GM12878 (cell line): ENCODE results near the gene FAM78A. TPM values are rescaled to one million over a fixed set of nuclear protein-coding genes. Genes with fewer than 3 reads are reported as not detected.
"Not testable (repeated sequence)": the region's sequence is repeated elsewhere in the genome, so short reads cannot be mapped to it uniquely, and the experiment has no call there.

Experiments
- ATAC-seq: fragments of 200-7000 bp; cut with Tn5 transposase; 3 replicates; pipeline ENCODE4 v1.9.1; 2020; ENCODE audit warnings: mild to moderate bottlenecking, moderate library complexity
- BruUV-seq: library from RNA; stranded (reverse); fragments of 400-500 nt; replicated peaks from 2 replicates; lab custom pipeline; 2021; lab: Mats Ljungman, UMichigan
- CTCF ChIA-PET: fragments of 300-600 bp; sonication (Branson Sonifier 250); formaldehyde crosslinking; extraction: SDS; loops from one replicate; lab custom pipeline; 2021; ENCODE audit warnings: inconsistent platforms; lab: Yijun Ruan, JAX
- POLR2A ChIA-PET: fragments of 350-600 bp; formaldehyde crosslinking; extraction: SDS; loops from one replicate; lab custom pipeline; 2021; ENCODE audit warnings: inconsistent platforms; lab: Charles Lee
- RAD21 ChIA-PET: fragments of 300-600 bp; sonication (Branson Sonifier 250); formaldehyde crosslinking; loops from one replicate; lab custom pipeline; 2023; ENCODE audit warnings: antibody characterized with exemption; ENCODE audit not compliant: unreplicated experiment; lab: Charles Lee
- SMC1A ChIA-PET: fragments of 300-600 bp; sonication (Branson Sonifier 250); formaldehyde crosslinking; loops from one replicate; lab custom pipeline; 2023; ENCODE audit not compliant: unreplicated experiment, uncharacterized antibody; lab: Charles Lee
- DNase-seq: peaks from one replicate; pipeline ENCODE4 v3.0.0-alpha.2; 2011; ENCODE audit warnings: low read depth, low spot score
- FAIRE-seq: peaks from 3 replicates; lab custom pipeline; 2011; peaks lifted over from hg19 to GRCh38; lab: Jason Lieb, UNC
- H2AFZ ChIP-seq: 2 replicates; pipeline ENCODE4 v1.6.0; 2011; ENCODE audit warnings: low read depth, low read length, control low read depth; ENCODE audit not compliant: control insufficient read depth
- H3K27ac ChIP-seq: 2 replicates; pipeline ENCODE4 v1.5.1; 2011; ENCODE audit warnings: control low read depth; ENCODE audit not compliant: control insufficient read depth, insufficient read depth
- H3K27me3 ChIP-seq, 2 experiments: replicated peaks in 1 of 2; 2 replicates each; pipeline versions ENCODE4 v1.6.0 to v1.6.1; 2011; ENCODE audit warnings: low read length in 1 of 2; ENCODE audit not compliant: control insufficient read depth in 2 of 2, insufficient read depth in 2 of 2
- H3K36me3 ChIP-seq, 2 experiments: 2 replicates each; pipeline ENCODE4 v1.5.1; 2011; ENCODE audit warnings: low read length in 1 of 2; ENCODE audit not compliant: control insufficient read depth in 2 of 2, insufficient read depth in 2 of 2
- H3K4me1 ChIP-seq: 2 replicates; pipeline ENCODE4 v1.6.1; 2011; ENCODE audit warnings: mild to moderate bottlenecking, low read length, moderate library complexity, mixed read lengths; ENCODE audit not compliant: control insufficient read depth, insufficient read depth
- H3K4me2 ChIP-seq: 2 replicates; pipeline ENCODE4 v1.6.0; 2011; ENCODE audit warnings: control low read depth; ENCODE audit not compliant: control insufficient read depth, insufficient read depth
- H3K4me3 ChIP-seq: fragments of 200-600 bp; sonication (generic); 2 replicates; pipeline ENCODE4 v1.5.1; 2016
- H3K79me2 ChIP-seq: 2 replicates; pipeline ENCODE4 v1.6.0; 2011; ENCODE audit warnings: low read length; ENCODE audit not compliant: control insufficient read depth, insufficient read depth
- H3K9ac ChIP-seq: 2 replicates; pipeline ENCODE4 v1.8.0; 2011; ENCODE audit warnings: low read length, control low read depth, mixed read lengths; ENCODE audit not compliant: control insufficient read depth, insufficient read depth
- H3K9me3 ChIP-seq: replicated peaks from 3 replicates; pipeline ENCODE4 v1.5.1; 2011; ENCODE audit warnings: mild to moderate bottlenecking, low read length; ENCODE audit not compliant: control insufficient read depth, insufficient read depth
- H4K20me1 ChIP-seq: 2 replicates; pipeline ENCODE4 v1.6.0; 2011; ENCODE audit not compliant: control insufficient read depth, insufficient read depth
- ATF2 ChIP-seq: IDR thresholded peaks from 2 replicates; pipeline ENCODE4 v1.6.1; 2012; ENCODE audit warnings: low read length, inconsistent platforms
- HDGF ChIP-seq: fragments of 450-650 bp; IDR thresholded peaks from 2 replicates; pipeline ENCODE4 v1.6.1; 2016; ENCODE audit warnings: antibody characterized with exemption
- IKZF1 ChIP-seq: fragments of 450-650 bp; conservative IDR thresholded peaks from 2 replicates; pipeline ENCODE4 v1.6.1; 2017; ENCODE audit warnings: antibody characterized with exemption, mild to moderate bottlenecking
- MLLT1 ChIP-seq: fragments of 450-650 bp; IDR thresholded peaks from 2 replicates; pipeline ENCODE4 v1.6.1; 2016; ENCODE audit warnings: mild to moderate bottlenecking
- MTA3 ChIP-seq: IDR thresholded peaks from 2 replicates; pipeline ENCODE4 v1.6.1; 2012; ENCODE audit warnings: low read length, inconsistent platforms, borderline replicate concordance
- NBN ChIP-seq: fragments of 450-650 bp; IDR thresholded peaks from 2 replicates; pipeline ENCODE4 v1.6.1; 2016
- SKIL ChIP-seq: fragments of 450-650 bp; IDR thresholded peaks from 2 replicates; pipeline ENCODE4 v1.6.1; 2017; ENCODE audit warnings: mild to moderate bottlenecking, low read depth, inconsistent platforms; ENCODE audit not compliant: poor library complexity, severe bottlenecking
- ZNF217 ChIP-seq: fragments of 450-650 bp; IDR thresholded peaks from 2 replicates; pipeline ENCODE4 v1.6.1; 2017; ENCODE audit warnings: antibody characterized with exemption, mild to moderate bottlenecking
- WGBS: methylation state at CpG from one replicate; pipeline ENCODE4 v1.1.6; 2016; ENCODE audit warnings: low lambda C conversion rate; ENCODE audit not compliant: insufficient replicate concordance, insufficient coverage; ENCODE audit errors: missing lambda C conversion rate; 5-methylcytosine and 5-hydroxymethylcytosine counted together
- in situ Hi-C: fragments of 300-500 bp; cut with MboI; formaldehyde crosslinking; loops from 9 replicates; pipeline ENCODE4 v1.14.3; 2018; ENCODE audit warnings: mixed read lengths
- intact Hi-C: fragments of 100-400 bp; cut with micrococcal nuclease; formaldehyde crosslinking; loops from one replicate; pipeline ENCODE4 v1.14.2; 2022; ENCODE audit not compliant: unreplicated experiment
- polyA plus RNA-seq, 11 experiments: library from polyadenylated mRNA; depleted of rRNA in 4 of 11; unstranded in 6 of 11; stranded (reverse) in 5 of 11; fragments of >200 nt; fragmentation: Nextera tagmentation in 4 of 11; fragmentation: Illumina TruSeq in 1 of 11; extraction: Ambion mirVana in 4 of 11; extraction: Trizol in 1 of 11; gene quantifications; 1 replicate in 1 of 11; 2 replicates in 10 of 11; pipeline versions ENCODE4 v1.2.1 to v1.2.3, GENCODE V29; 2011 to 2016; ENCODE audit warnings: inconsistent platforms in 2 of 11, missing spikeins in 2 of 11, low read depth in 1 of 11
- total RNA-seq, 4 experiments: library from RNA; depleted of rRNA in 3 of 4; stranded (reverse); fragments of >200 nt in 3 of 4; fragmentation: Illumina TruSeq in 1 of 4; extraction: Trizol in 1 of 4; gene quantifications; 2 replicates each; pipeline versions ENCODE4 v1.2.1 to v1.2.3, GENCODE V29; 2013 to 2021

FAM78A gene
- total and polyA plus RNA-seq, 10 of the 15 experiments (the other 5 are each of a cell fraction or from before 2014, with no cell fraction given), result 0.18 to 32.5 (median 12.2) TPM

- POLR2A ChIA-PET, result interaction anchor here (0.7 to 2.5 kb wide), 2 partner anchors 10 kb away, joined by 4 to 12 read pairs; no protein-coding TSS in a partner anchor
- Histone ChIP-seq H3K4me2 (peak overlapping the region; percentile 31), H3K36me3 (peaks cover 20 to 35% of the 10 kb centered on the region in 2 experiments), H3K27ac (peak overlapping the region; percentile 66; the same call in 1 of the 2 replicates), H3K4me1 (peaks cover 25% of the 10 kb centered on the region), H3K79me2 (peaks cover 46% of the 10 kb centered on the region)
- FAIRE-seq, H4K20me1 ChIP-seq, H3K27me3 ChIP-seq, BruUV-seq, intact Hi-C loops, H3K9me3 ChIP-seq, H2AFZ ChIP-seq, H3K4me3 ChIP-seq, DNase-seq, H3K9ac ChIP-seq: not testable (repeated sequence)
- WGBS, result 64% methylated on average over 4 of the region's 5 CpGs
- CTCF ChIA-PET, result interaction anchor here (1.2 to 1.7 kb wide), 2 partner anchors 12 to 14 kb away, joined by 3 to 6 read pairs; no protein-coding TSS in a partner anchor
- in situ Hi-C loops, result loop anchor here (10.0 to 25.0 kb wide), 3 partner anchors 462 to 1874 kb away; partner anchors contain the start of genes C9orf78 and USP20
- peak; percentile 21 for ATAC-seq
- SMC1A ChIA-PET, result interaction anchor here (0.8 to 1.4 kb wide), 4 partner anchors 9 to 380 kb away, joined by 3 to 5 read pairs (median 3); no protein-coding TSS in a partner anchor
- TF ChIP-seq IKZF1 (0 out of 2 replicates have a peak, but pooled peaks have one; percentile 14), MTA3 (0 out of 2 replicates have a peak, but pooled peaks have one; percentile 0), NBN (peak; percentile 45; the same call in 1 of the 2 replicates), MLLT1 (peak; percentile 76), HDGF (0 out of 2 replicates have a peak, but pooled peaks have one; percentile 51), ATF2 (0 out of 2 replicates have a peak, but pooled peaks have one; percentile 4), SKIL (peak; percentile 1), ZNF217 (0 out of 2 replicates have a peak, but pooled peaks have one; percentile 2)
- RAD21 ChIA-PET, result interaction anchor here (1.3 to 2.8 kb wide), 2 partner anchors 10 kb away, joined by 4 to 13 read pairs; no protein-coding TSS in a partner anchor
Measured at GRCh38 chr9:131263033-131263343, 13.3 kb downstream of the FAM78A start.
